SH-SY5Y (cell line): ENCODE measurements around the gene LEKR1.

ENCODE experiments used
- GATA2 ChIP-seq: IDR thresholded peaks from 2 replicates; pipeline ENCODE4 v1.6.1; 2011; ENCODE audit warnings: mild to moderate bottlenecking, low read depth, low read length
- GATA3 ChIP-seq: IDR thresholded peaks from 2 replicates; pipeline ENCODE4 v1.6.1; 2011; ENCODE audit warnings: low read depth, mild to moderate bottlenecking, low read length, moderate library complexity

DNA sequence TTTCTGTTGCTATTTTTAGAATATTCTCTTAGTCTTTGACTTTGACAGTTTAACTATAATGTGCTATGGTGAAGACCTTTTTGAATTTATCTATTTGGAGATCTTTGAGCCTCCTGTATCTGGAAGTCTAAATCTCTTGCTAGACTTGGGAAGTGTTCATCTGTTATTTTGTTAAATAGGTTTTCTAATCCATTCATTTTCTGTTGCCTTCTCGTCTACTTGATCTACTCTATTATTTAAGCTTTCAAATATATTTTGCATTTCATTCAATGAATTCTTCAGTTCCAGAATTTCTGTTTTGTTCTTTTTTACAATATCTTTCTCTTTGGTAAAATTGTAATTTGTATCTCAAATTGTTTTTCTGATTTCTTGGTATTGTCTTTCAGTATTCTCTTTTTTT, 47.8 kb downstream of the LEKR1 start:
- no peak for TF ChIP-seq GATA3
- no peak for TF ChIP-seq GATA2
